NCI-H2196 (cell line): Measurements from ENCODE around the gene PIF1.

Experiments used
- DNase-seq: peaks from one replicate; lab custom pipeline; 2025; ENCODE audit not compliant: unreplicated experiment; lab: John Stamatoyannopoulos, UW

The PIF1 gene, protein sequence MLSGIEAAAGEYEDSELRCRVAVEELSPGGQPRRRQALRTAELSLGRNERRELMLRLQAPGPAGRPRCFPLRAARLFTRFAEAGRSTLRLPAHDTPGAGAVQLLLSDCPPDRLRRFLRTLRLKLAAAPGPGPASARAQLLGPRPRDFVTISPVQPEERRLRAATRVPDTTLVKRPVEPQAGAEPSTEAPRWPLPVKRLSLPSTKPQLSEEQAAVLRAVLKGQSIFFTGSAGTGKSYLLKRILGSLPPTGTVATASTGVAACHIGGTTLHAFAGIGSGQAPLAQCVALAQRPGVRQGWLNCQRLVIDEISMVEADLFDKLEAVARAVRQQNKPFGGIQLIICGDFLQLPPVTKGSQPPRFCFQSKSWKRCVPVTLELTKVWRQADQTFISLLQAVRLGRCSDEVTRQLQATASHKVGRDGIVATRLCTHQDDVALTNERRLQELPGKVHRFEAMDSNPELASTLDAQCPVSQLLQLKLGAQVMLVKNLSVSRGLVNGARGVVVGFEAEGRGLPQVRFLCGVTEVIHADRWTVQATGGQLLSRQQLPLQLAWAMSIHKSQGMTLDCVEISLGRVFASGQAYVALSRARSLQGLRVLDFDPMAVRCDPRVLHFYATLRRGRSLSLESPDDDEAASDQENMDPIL

DNA sequence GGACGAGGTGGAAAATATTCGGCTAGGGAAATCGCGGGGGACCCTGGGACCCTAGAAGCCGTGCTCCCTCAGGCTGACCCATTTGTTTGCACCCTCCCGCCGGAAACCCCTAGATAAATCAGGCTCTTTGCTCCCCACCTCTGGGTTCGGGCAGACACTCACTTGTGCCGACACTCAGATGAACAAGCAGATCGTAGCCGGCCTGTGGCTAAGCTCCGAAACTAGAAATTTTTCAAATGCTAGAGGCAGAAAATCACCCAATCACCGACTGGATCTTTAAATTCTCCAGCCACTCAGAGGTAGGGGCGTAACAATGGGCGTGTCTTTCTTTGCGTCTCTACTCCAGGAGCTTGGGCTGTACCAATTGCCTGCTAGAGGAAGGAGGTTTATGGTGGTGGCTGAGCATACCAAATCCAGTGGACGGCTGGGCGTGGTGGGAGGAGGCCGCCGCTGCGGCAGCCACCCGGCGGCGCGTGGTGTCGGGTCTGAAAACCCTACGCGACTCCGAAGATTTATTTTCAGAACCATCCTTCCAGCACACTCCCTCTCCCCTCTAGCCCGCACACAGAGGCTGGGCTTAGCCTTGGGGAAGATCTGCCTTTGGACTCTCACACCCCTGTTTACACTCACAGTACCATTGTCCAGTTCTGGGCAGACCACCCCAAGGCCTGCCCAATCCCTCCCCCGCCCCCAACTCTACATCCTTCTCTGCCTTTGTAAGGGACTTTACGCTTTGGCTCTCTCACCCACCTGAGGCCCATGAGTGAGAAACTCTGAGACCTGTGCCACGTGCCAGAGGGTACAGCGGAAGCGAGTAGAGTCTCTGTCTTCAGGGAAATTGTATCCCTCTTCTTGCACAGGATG is at the start of gene PIF1:
Gene PIF1 (minus strand): TSS at position 217 of the 864 bp plus-strand sequence. CDS start 1,312 bp downstream, outside the sequence.
- DNase-seq = peak; percentile 90

GRCh38 chr15:64870353-64870752 is 44.9 kb upstream of the PIF1 start:
- DNase-seq = no peak

- DNase-seq = no peak
Observed at GRCh38 chr15:64869501-64869900, 44.1 kb upstream of the PIF1 start.

DNA sequence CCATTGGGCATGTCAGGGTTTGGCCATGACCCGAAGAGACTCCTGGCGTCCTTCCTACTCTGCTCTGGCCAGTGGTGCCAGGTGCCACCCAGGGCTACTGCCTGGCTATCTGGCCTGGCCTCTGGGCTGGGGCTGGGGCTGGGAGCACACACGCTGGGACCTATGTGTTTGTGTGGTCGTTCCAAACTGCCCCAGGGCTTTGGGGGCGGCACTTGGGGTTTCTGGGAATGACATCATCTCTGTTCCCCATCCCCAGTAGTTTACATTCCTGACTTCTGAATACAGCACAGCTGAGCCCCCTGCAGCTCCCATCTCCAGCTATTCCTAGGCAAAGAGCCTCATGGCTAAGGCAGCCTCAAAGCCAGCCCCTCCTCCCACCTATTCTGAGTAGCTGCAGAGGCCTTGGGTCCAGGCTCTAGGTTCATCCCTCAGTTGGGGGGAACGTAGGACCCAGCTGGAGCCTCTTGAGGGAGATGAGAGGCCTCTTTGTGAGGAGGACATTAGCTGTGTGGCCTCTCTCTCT is 40.6 kb upstream of the PIF1 start:
- no peak for DNase-seq

DNA sequence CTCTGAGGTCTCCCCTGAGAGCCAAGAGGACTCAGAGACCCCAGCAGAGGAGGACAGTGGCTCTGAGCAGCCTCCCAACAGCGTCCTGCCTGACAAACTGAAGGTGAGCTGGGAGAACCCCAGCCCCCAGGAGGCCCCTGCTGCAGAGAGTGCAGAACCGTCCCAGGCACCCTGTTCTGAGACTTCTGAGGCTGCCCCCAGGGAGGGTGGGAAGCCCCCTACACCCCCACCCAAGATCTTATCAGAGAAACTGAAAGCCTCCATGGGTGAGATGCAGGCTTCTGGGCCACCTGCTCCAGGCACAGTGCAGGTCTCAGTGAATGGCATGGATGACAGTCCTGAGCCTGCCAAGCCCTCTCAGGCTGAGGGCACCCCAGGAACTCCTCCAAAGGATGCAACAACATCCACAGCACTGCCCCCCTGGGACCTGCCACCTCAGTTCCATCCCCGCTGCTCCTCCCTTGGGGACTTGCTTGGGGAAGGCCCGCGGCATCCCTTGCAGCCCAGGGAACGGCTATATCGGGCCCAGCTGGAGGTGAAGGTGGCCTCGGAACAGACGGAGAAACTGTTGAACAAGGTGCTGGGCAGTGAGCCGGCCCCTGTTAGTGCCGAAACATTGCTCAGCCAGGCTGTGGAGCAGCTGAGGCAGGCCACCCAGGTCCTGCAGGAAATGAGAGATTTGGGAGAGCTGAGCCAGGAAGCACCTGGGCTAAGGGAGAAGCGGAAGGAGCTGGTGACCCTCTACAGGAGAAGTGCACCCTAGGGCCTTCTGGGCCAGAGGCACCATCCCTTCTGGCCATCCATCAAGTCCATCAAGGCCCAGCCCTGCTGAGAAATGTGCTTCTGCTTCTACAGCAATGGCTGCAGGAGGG is 39.9 kb upstream of the PIF1 start:
- DNase-seq = no peak

GRCh38 chr15:64864068-64864467 is 38.6 kb upstream of the PIF1 start:
- DNase-seq = no peak

- no peak for DNase-seq
Observed at GRCh38 chr15:64862408-64862807, 37.0 kb upstream of the PIF1 start.

- DNase-seq = no peak
Observed at GRCh38 chr15:64861960-64862359, 36.5 kb upstream of the PIF1 start.

DNA sequence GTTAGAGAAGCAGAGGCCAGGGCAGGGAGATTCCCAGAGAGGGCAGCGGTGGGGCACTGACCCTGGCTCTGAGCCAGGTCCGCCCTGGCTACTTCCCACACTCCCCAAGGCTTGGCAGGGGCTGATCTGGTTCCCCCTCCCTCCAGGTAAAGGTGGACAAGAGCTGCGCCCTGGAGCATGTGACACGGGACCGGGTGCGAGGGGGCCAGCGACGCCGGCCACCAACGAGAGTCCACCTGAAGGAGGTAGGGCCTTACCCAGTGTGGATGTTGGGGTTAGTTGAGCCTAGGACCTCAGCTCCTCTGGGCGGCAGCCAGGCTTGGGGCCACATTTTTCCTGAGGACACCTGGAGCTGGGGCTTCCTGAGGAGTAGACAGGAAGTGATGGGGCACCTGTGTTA is 35.9 kb upstream of the PIF1 start:
- no peak for DNase-seq

GRCh38 chr15:64859226-64859625 is 33.8 kb upstream of the PIF1 start:
- DNase-seq = no peak

- peak; percentile 7 for DNase-seq
Observed at GRCh38 chr15:64858021-64858575, 32.7 kb upstream of the PIF1 start.

GRCh38 chr15:64857421-64857820 is 32.0 kb upstream of the PIF1 start:
- DNase-seq = no peak

DNA sequence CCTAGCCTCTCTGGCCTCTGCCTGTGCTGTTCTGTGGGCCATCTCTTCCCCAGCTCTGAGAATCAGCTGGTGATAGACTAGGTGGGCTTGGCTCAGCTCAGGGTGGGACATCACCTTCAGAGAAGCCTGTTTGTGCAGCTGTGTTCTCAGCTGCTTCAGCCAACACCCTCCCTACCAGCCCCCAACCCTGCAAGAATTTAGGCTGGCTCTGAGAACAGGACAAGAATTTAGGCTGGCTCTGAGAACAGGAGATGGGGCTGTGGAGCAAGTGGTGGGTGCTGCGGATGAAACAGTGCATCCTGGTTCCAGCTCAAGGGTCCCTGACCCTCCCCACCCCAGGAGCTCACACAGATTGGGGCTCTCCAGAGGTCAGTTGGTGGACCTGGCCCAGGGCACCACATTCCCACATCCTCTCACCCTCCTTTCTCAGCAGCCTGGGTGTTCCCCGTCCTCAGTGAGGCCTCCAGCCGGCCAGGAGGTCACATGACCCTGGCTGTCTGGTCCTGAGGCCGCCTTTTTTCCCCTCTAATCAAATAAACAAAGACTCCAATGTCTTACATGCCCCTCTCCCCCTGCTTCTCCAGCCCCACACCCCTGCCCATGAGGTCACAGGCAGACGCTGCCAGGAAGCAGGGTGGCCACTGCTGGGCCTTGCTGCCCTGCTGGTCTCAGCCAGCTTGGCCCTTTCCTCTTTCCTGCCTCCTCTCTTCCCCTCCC is 31.1 kb upstream of the PIF1 start:
- peak; percentile 13 for DNase-seq

GRCh38 chr15:64855205-64855975 is 29.9 kb upstream of the PIF1 start:
- no peak for DNase-seq

DNA sequence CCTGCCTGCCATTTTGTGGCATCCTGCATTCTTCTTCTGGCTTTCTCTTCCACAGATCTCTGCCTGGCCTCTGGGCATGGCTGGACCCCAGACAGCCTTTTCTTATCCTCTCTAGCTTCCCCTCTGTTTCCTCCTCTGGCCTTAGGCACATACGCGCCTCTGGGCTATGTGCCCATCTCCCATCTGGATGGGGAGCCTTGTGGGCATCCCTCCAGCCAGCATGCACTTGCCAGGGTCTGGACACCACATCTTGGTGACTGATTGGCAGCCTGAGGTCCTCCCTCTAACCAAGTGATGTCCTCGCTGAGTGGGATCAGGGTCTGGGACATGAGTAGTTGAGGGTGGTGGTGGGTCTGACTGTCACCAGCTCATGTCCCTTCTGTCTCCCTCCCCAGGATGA is 29.1 kb upstream of the PIF1 start:
- DNase-seq = no peak

DNA sequence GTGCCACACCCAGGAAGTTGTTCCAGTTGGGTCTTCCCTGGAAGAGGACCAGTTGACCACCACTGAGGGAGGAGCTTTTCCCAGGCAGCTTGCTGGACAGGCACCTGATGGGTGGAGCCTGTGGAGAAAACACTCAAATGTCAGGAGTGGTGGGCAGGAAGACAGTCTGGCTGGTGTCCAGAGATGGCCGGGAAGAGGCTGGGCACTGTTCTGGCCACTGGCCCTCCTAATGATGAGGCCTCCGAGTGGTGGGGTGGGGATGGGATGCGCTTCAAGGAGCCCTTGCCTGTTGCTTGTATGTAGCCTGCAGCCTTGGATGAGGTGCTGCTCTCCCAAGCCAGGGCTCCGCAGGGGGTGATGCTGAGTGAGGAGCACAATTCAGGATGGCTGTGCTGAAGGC is 28.6 kb upstream of the PIF1 start:
- no peak for DNase-seq

- DNase-seq = no peak
Observed at GRCh38 chr15:64851503-64851840, 26.0 kb upstream of the PIF1 start.

GRCh38 chr15:64850778-64851502 is 25.5 kb upstream of the PIF1 start:
- no peak for DNase-seq
